GM21723 (cell line): ENCODE measurements around the gene ROBO1.
"Not testable (repeated sequence)": the region's sequence is repeated elsewhere in the genome, so short reads cannot be mapped to it uniquely, and the experiment has no call there.

Source experiments
- ATAC-seq: cut with Tn5 transposase; IDR thresholded peaks from one replicate; pipeline ENCODE4 v1.9.1; 2021; ENCODE audit warnings: mild to moderate bottlenecking, moderate library complexity; ENCODE audit not compliant: unreplicated experiment

ROBO1 gene

GRCh38 chr3:78889348-78889747 lies 878.5 kb downstream of the ROBO1 start:
- no peak for ATAC-seq

GRCh38 chr3:78888635-78889034 lies 879.2 kb downstream of the ROBO1 start:
- no peak for ATAC-seq

- no peak for ATAC-seq
Measured at GRCh38 chr3:78887547-78888011, 880.2 kb downstream of the ROBO1 start.

GRCh38 chr3:78887029-78887428 lies 880.8 kb downstream of the ROBO1 start:
- no peak for ATAC-seq

- not testable (repeated sequence) for ATAC-seq
Measured at GRCh38 chr3:78884567-78884966, 883.2 kb downstream of the ROBO1 start.

- ATAC-seq: no peak
Measured at GRCh38 chr3:78882251-78882650, 885.5 kb downstream of the ROBO1 start.

- no peak for ATAC-seq
Measured at GRCh38 chr3:78881501-78881900, 886.3 kb downstream of the ROBO1 start.

- ATAC-seq: no peak
Measured at GRCh38 chr3:78880603-78881461, 887.0 kb downstream of the ROBO1 start.

- no peak for ATAC-seq
Measured at GRCh38 chr3:78879295-78879860, 888.4 kb downstream of the ROBO1 start.

- ATAC-seq: no peak
Measured at GRCh38 chr3:78878789-78879188, 889.0 kb downstream of the ROBO1 start.

- no peak for ATAC-seq
Measured at GRCh38 chr3:78878011-78878410, 889.8 kb downstream of the ROBO1 start.

- ATAC-seq: no peak
Measured at GRCh38 chr3:78875851-78876250, 891.9 kb downstream of the ROBO1 start.

GRCh38 chr3:78875436-78875835 lies 892.4 kb downstream of the ROBO1 start:
- ATAC-seq: no peak

GRCh38 chr3:78873641-78874040 lies 894.2 kb downstream of the ROBO1 start:
- ATAC-seq: no peak

GRCh38 chr3:78872195-78872594 lies 895.6 kb downstream of the ROBO1 start:
- ATAC-seq: no peak

GRCh38 chr3:78871048-78871447 lies 896.8 kb downstream of the ROBO1 start:
- no peak for ATAC-seq

- no peak for ATAC-seq
Measured at GRCh38 chr3:78870484-78870883, 897.3 kb downstream of the ROBO1 start.

GRCh38 chr3:78868570-78868969 lies 899.2 kb downstream of the ROBO1 start:
- ATAC-seq: no peak

GRCh38 chr3:78867409-78868372 lies 900.1 kb downstream of the ROBO1 start:
- ATAC-seq: no peak

- no peak for ATAC-seq
Measured at GRCh38 chr3:78863306-78864203, 904.2 kb downstream of the ROBO1 start.
